Measurements from ENCODE around the gene SHOC1. TPM values are rescaled to one million over a fixed set of nuclear protein-coding genes. Genes with fewer than 3 reads are reported as not detected.
"Not testable (repeated sequence)": the region's sequence is repeated elsewhere in the genome, so short reads cannot be mapped to it uniquely, and the experiment has no call there.

SHOC1 gene
- total RNA-seq, 1 donor, result under 0.01 TPM

DNA sequence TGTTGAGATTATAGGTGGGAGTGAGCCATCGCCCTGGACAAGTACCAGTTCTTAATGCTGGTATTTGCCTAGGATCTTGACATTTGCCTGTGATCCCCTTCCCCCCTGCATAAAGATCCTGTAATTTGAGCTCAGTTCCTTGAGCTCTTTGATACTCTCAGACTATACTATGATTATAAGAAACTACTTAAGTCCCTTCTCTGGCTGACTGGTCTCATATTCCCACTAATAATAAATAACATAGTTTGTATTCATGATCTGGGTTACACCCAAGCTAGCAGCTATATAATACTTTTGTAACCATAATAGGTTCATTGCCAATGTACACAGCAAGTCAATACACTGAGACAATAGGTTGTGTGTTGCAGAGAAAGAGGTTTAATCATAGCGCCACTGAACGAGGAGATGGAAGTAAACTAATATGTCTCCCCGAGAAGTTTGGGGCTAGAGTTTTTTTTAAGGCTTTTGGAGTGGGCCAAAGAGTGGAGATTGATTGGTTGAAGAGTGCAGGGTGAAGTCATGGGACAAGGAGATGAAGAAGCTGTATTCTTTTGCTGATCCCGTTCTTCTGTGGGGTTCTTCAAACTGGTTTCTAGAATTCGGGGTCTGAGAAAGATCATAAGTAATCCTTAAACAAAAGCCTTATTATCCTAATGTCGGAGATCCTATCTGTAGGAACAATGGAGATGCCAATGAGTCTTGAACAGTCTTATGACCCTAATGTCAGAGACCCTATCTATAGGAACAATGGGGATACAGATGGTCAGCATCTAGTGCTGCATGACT, 20.7 kb upstream of the SHOC1 start:
- no peaks in the 10 kb centered on the region for H3K4me1 ChIP-seq (ENCODE audit: insufficient read depth, low read length)
- H3K27me3 ChIP-seq (ENCODE audit: insufficient read depth, low read length), result no peaks in the 10 kb centered on the region
- H3K9me3 ChIP-seq (ENCODE audit: low read depth, low read length), result no peaks in the 10 kb centered on the region
- no peak overlapping the region for H3K4me3 ChIP-seq (ENCODE audit: low read length)

- Histone ChIP-seq H3K9me3 (ENCODE audit: low read depth, low read length) (no peaks in the 10 kb centered on the region), H3K4me1 (ENCODE audit: insufficient read depth, low read length) (no peaks in the 10 kb centered on the region), H3K27me3 (ENCODE audit: insufficient read depth, low read length) (no peaks in the 10 kb centered on the region), H3K4me3 (ENCODE audit: low read length) (no peak overlapping the region)
Measured at GRCh38 chr9:111812337-111812736, 17.6 kb upstream of the SHOC1 start.

DNA sequence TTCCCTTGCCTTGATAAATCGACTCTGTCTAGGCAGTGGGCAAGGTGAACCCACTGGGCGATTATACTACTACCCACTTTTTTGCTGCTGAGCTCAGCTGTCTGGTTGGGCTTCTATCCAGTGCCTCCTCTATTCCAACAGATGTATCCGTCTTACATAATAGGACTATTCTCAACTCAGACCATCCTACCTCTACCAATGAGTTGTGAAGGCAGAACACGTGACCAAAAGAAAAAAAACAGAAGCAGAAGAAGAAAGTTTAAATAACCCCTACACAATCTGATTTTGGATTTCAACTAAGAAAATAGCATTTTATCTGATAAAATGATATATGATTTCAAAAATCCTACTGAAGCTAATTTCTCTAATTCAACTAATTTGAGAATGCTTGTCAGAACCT, 16.2 kb upstream of the SHOC1 start:
- H3K4me1 ChIP-seq (ENCODE audit: insufficient read depth, low read length), result no peaks in the 10 kb centered on the region
- H3K4me3 ChIP-seq (ENCODE audit: low read length), result no peak overlapping the region
- H3K27me3 ChIP-seq (ENCODE audit: insufficient read depth, low read length), result no peaks in the 10 kb centered on the region
- H3K9me3 ChIP-seq (ENCODE audit: low read depth, low read length), result no peaks in the 10 kb centered on the region

DNA sequence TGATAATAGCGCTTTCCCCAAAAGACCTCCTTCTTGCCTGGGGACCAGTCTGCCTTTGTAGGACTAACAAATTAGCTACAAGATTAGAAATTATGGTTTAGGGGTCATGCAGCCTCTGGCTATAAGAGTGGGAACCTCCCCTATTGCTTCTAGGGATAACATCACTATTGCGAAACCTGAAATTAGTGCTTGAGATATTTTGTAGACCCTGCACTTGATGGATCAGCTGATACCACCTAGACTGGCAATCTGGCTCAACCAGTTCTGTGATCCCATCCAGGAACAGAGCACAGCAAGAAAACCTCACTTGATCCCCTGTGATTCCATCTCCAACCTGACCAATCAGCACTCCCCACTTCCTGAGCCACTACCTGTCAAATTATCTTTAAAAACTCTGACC, 15.7 kb upstream of the SHOC1 start:
- H3K4me1 ChIP-seq (ENCODE audit: insufficient read depth, low read length); H3K27me3 ChIP-seq (ENCODE audit: insufficient read depth, low read length); H3K9me3 ChIP-seq (ENCODE audit: low read depth, low read length); H3K4me3 ChIP-seq (ENCODE audit: low read length): not testable (repeated sequence)

GRCh38 chr9:111807197-111807596, 12.5 kb upstream of the SHOC1 start:
- no peaks in the 10 kb centered on the region for H3K4me1 ChIP-seq (ENCODE audit: insufficient read depth, low read length)
- H3K9me3 ChIP-seq (ENCODE audit: low read depth, low read length), result no peaks in the 10 kb centered on the region
- no peak overlapping the region for H3K4me3 ChIP-seq (ENCODE audit: low read length)
- no peaks in the 10 kb centered on the region for H3K27me3 ChIP-seq (ENCODE audit: insufficient read depth, low read length)

- H3K4me3 ChIP-seq (ENCODE audit: low read length), result no peak overlapping the region
- no peaks in the 10 kb centered on the region for H3K4me1 ChIP-seq (ENCODE audit: insufficient read depth, low read length)
- no peaks in the 10 kb centered on the region for H3K9me3 ChIP-seq (ENCODE audit: low read depth, low read length)
- H3K27me3 ChIP-seq (ENCODE audit: insufficient read depth, low read length), result no peaks in the 10 kb centered on the region
Measured at GRCh38 chr9:111806259-111806658, 11.5 kb upstream of the SHOC1 start.

GRCh38 chr9:111805830-111806241, 11.1 kb upstream of the SHOC1 start:
- Histone ChIP-seq H3K27me3 (ENCODE audit: insufficient read depth, low read length) (no peaks in the 10 kb centered on the region), H3K9me3 (ENCODE audit: low read depth, low read length) (no peaks in the 10 kb centered on the region), H3K4me3 (ENCODE audit: low read length) (no peak overlapping the region), H3K4me1 (ENCODE audit: insufficient read depth, low read length) (no peaks in the 10 kb centered on the region)

DNA sequence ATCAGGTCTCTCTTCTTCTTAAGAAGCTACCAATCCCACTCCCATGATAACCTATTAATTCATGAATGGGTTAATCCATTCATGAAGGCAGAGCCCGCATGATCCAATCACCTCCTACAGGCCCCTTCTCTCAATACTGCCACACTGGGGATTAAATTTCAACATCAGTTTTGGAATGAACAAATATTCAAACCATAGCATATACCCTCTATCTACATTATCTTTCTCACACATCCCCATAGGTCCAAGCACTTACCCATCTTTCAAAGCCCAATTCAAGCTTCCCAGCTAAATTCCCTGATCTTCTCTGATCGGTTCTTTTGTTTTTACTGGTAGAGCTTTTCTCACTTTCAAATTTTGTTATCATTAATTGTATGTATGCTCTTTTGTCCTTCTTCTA, 10.5 kb upstream of the SHOC1 start:
- H3K9me3 ChIP-seq (ENCODE audit: low read depth, low read length), result no peaks in the 10 kb centered on the region

GRCh38 chr9:111804636-111805035, 9.9 kb upstream of the SHOC1 start:
- H3K9me3 ChIP-seq (ENCODE audit: low read depth, low read length), result no peaks in the 10 kb centered on the region
- no peak overlapping the region for H3K4me3 ChIP-seq (ENCODE audit: low read length)
- H3K4me1 ChIP-seq (ENCODE audit: insufficient read depth, low read length), result no peaks in the 10 kb centered on the region
- H3K27me3 ChIP-seq (ENCODE audit: insufficient read depth, low read length), result no peaks in the 10 kb centered on the region

More for the DNA sequence above, 10.5 kb upstream of the SHOC1 start:
- Histone ChIP-seq H3K4me1 (ENCODE audit: insufficient read depth, low read length) (no peaks in the 10 kb centered on the region), H3K4me3 (ENCODE audit: low read length) (no peak overlapping the region), H3K27me3 (ENCODE audit: insufficient read depth, low read length) (no peaks in the 10 kb centered on the region)

DNA sequence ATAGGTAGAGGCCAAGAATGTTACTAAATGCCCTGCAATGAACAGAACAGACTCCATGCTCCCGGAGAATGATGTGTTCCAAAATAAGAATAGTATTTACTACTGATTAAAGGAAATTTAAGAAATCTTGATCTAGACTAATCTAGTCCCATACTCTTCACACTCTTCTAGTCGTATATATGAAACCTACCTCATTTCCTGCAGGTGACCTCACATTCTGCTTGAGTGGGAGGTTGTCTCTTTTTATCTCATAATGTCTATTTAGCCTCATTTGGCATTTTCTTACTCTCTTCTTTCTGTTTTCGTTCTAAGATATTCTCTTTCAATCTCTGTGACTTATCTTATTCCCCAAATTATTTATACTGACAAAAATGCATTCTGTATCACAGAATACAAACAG, 9.2 kb upstream of the SHOC1 start:
- Histone ChIP-seq H3K4me1 (ENCODE audit: insufficient read depth, low read length) (no peaks in the 10 kb centered on the region), H3K4me3 (ENCODE audit: low read length) (no peak overlapping the region), H3K27me3 (ENCODE audit: insufficient read depth, low read length) (no peaks in the 10 kb centered on the region), H3K9me3 (ENCODE audit: low read depth, low read length) (no peaks in the 10 kb centered on the region)

- H3K4me3 ChIP-seq (ENCODE audit: low read length), result no peak overlapping the region
- no peaks in the 10 kb centered on the region for H3K4me1 ChIP-seq (ENCODE audit: insufficient read depth, low read length)
- H3K27me3 ChIP-seq (ENCODE audit: insufficient read depth, low read length), result no peaks in the 10 kb centered on the region
- no peaks in the 10 kb centered on the region for H3K9me3 ChIP-seq (ENCODE audit: low read depth, low read length)
Measured at GRCh38 chr9:111799915-111800526, 5.3 kb upstream of the SHOC1 start.

- Histone ChIP-seq H3K27me3 (ENCODE audit: insufficient read depth, low read length) (no peaks in the 10 kb centered on the region), H3K9me3 (ENCODE audit: low read depth, low read length) (no peaks in the 10 kb centered on the region), H3K4me3 (ENCODE audit: low read length) (no peak overlapping the region), H3K4me1 (ENCODE audit: insufficient read depth, low read length) (no peaks in the 10 kb centered on the region)
Measured at GRCh38 chr9:111799506-111799905, 4.8 kb upstream of the SHOC1 start.

DNA sequence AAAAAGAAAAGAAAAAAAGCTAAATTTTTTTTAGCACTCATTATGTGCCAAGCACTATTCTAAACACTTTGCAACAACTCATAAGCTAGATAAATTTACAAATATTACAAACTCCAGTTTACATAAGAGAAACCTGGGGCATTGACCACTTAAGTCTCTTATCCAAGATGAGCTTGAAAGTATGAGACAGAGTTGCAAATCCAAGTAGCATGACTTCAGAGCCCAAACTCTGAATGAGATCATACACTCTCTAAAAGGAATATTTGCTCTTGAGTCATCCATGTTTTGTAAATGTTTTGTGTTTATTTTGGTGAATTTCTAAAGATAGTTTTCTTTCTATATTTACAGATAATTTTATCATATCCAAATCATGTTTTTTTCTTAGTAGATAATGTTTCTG, 4.0 kb upstream of the SHOC1 start:
- Histone ChIP-seq H3K9me3 (ENCODE audit: low read depth, low read length) (no peaks in the 10 kb centered on the region), H3K4me3 (ENCODE audit: low read length) (no peak overlapping the region), H3K27me3 (ENCODE audit: insufficient read depth, low read length) (no peaks in the 10 kb centered on the region), H3K4me1 (ENCODE audit: insufficient read depth, low read length) (no peaks in the 10 kb centered on the region)

DNA sequence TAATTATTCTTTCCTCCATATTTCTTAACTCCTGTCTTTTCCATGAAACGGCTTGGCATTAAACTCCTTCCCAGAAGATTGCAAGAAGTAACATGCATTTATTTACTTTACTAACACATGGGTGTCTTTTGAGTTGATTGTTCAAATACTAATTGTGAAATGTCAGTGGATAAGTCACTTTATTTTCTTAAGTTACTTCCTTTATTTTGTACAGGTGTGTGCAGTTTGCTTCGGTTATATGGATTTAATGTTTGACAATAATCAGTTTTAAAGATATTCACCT, 761 bp upstream of the SHOC1 start:
- Histone ChIP-seq H3K4me3 (ENCODE audit: low read length) (no peak overlapping the region), H3K27me3 (ENCODE audit: insufficient read depth, low read length) (no peaks in the 10 kb centered on the region), H3K9me3 (ENCODE audit: low read depth, low read length) (no peaks in the 10 kb centered on the region), H3K4me1 (ENCODE audit: insufficient read depth, low read length) (no peaks in the 10 kb centered on the region)

DNA sequence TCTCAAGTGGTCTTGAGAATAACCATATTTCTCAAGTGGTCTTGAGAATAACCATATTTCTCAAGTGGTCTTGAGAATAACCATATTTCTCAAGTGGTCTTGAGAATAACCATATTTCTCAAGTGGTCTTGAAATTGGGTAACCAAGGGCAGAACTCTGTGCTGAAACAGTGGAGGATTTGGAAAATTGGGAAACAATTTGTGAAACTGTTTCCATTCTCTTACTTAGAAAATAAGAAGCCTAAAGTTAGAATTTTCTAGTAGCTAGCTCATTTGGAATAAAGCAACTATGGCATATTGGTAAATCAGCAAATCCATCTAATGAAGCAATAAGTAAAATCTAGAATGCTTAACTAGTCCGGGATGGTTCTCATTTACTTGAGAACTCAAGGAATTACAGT, 2.9 kb downstream of the SHOC1 start:
- not testable (repeated sequence) for H3K4me3 ChIP-seq (ENCODE audit: low read length); H3K9me3 ChIP-seq (ENCODE audit: low read depth, low read length); H3K27me3 ChIP-seq (ENCODE audit: insufficient read depth, low read length); H3K4me1 ChIP-seq (ENCODE audit: insufficient read depth, low read length)

- Histone ChIP-seq H3K27me3 (ENCODE audit: insufficient read depth, low read length) (no peaks in the 10 kb centered on the region), H3K9me3 (ENCODE audit: low read depth, low read length) (no peaks in the 10 kb centered on the region), H3K4me3 (ENCODE audit: low read length) (no peak overlapping the region), H3K4me1 (ENCODE audit: insufficient read depth, low read length) (no peaks in the 10 kb centered on the region)
Measured at GRCh38 chr9:111789881-111790280, 4.9 kb downstream of the SHOC1 start.
